Measurements from ENCODE around the gene TUNAR. TPM values are rescaled to one million over a fixed set of nuclear protein-coding genes. Genes with fewer than 3 reads are reported as not detected.

TUNAR gene
- polyA plus RNA-seq, 1 donor from 2014 or later: 33.2 TPM

DNA sequence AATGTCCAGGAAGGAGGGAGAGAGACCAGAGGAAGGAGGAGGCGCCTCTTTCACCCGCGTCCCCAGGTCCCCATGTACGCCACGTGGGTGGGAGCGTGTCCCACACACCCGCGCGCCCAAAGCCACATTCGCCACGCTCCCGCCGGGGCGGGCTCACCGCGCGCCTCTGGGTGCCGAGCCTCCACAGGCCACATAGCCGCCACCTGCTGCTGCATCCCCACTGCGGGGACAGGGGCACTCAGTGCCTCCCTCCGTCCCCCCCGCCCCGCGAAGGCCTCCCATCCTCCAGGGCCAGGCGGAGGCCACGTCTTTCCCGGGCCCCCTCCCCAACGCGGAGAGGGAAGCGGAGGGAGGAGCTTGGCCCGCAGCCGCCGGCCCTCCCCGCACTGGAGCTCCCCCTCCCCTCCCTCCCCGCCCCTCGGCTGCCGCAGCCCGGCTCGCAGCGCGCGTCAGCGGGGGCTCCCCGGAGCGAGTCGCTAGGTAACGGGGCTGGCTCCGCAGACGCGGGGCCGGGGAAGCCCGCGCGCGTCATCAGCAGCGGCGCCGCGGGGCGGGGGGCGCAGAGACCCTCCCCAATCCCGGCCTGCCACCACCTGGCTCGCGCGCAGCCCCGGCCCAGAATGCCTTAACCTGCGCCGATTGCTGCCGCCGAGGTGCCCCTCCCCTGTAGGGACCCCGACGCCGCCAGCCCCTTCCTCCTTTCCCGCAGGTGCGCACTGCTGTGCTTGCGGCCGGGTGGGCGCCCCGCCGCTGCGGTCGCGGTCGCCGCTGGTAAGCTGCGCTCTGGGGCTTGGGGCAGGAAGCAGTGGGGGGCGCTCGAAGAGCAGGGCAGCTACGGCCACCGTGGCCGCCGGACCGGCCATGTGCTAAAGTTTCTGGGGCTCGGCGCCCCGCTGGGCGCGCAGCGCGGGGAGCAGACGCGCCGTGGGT, 536 bp upstream of the TUNAR start:
- Histone ChIP-seq H3K9me3 (ENCODE audit: low read length) (no peaks in the 10 kb centered on the region), H3K79me2 (replicated peaks; ENCODE audit: insufficient read depth, low read length) (peaks cover 34% of the 10 kb centered on the region), H4K20me1 (ENCODE audit: insufficient read depth) (no peaks in the 10 kb centered on the region), H3K27me3 (ENCODE audit: insufficient read depth, low read depth, low read length) (no peaks in the 10 kb centered on the region), H3K36me3 (ENCODE audit: insufficient read depth, low read length) (no peaks in the 10 kb centered on the region), H3K4me3 (ENCODE audit: low read length) (peak overlapping the region; percentile 91), H3K4me2 (ENCODE audit: low read length) (no peak overlapping the region), H3K27ac (ENCODE audit: low read length) (peak overlapping the region; percentile 73), H3F3A (ENCODE audit: insufficient read depth, low read length, poor library complexity, severe bottlenecking) (no peaks in the 10 kb centered on the region), H3K9me2 (ENCODE audit: insufficient read depth, low read length) (no peaks in the 10 kb centered on the region), H3K9ac (ENCODE audit: low read length) (peak overlapping the region; percentile 89), H2AFZ (ENCODE audit: low read depth, low read length) (peak overlapping the region; percentile 61)
- peak; percentile 74 for TF ChIP-seq EP300 (conservative IDR thresholded peaks at IDR 0.05; ENCODE audit: poor library complexity, severe bottlenecking)
- peak; percentile 75 for TF ChIP-seq POLR2AphosphoS5 (IDR thresholded peaks at IDR 0.05)
- TF ChIP-seq MXI1 (conservative IDR thresholded peaks at IDR 0.05; ENCODE audit: poor library complexity, severe bottlenecking): peak; percentile 90
- TF ChIP-seq, protein P1, sequence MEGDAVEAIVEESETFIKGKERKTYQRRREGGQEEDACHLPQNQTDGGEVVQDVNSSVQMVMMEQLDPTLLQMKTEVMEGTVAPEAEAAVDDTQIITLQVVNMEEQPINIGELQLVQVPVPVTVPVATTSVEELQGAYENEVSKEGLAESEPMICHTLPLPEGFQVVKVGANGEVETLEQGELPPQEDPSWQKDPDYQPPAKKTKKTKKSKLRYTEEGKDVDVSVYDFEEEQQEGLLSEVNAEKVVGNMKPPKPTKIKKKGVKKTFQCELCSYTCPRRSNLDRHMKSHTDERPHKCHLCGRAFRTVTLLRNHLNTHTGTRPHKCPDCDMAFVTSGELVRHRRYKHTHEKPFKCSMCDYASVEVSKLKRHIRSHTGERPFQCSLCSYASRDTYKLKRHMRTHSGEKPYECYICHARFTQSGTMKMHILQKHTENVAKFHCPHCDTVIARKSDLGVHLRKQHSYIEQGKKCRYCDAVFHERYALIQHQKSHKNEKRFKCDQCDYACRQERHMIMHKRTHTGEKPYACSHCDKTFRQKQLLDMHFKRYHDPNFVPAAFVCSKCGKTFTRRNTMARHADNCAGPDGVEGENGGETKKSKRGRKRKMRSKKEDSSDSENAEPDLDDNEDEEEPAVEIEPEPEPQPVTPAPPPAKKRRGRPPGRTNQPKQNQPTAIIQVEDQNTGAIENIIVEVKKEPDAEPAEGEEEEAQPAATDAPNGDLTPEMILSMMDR (IDR thresholded peaks at IDR 0.05; ENCODE audit: poor library complexity, severe bottlenecking): peak; percentile 61
- TF ChIP-seq, protein P2, sequence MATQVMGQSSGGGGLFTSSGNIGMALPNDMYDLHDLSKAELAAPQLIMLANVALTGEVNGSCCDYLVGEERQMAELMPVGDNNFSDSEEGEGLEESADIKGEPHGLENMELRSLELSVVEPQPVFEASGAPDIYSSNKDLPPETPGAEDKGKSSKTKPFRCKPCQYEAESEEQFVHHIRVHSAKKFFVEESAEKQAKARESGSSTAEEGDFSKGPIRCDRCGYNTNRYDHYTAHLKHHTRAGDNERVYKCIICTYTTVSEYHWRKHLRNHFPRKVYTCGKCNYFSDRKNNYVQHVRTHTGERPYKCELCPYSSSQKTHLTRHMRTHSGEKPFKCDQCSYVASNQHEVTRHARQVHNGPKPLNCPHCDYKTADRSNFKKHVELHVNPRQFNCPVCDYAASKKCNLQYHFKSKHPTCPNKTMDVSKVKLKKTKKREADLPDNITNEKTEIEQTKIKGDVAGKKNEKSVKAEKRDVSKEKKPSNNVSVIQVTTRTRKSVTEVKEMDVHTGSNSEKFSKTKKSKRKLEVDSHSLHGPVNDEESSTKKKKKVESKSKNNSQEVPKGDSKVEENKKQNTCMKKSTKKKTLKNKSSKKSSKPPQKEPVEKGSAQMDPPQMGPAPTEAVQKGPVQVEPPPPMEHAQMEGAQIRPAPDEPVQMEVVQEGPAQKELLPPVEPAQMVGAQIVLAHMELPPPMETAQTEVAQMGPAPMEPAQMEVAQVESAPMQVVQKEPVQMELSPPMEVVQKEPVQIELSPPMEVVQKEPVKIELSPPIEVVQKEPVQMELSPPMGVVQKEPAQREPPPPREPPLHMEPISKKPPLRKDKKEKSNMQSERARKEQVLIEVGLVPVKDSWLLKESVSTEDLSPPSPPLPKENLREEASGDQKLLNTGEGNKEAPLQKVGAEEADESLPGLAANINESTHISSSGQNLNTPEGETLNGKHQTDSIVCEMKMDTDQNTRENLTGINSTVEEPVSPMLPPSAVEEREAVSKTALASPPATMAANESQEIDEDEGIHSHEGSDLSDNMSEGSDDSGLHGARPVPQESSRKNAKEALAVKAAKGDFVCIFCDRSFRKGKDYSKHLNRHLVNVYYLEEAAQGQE (IDR thresholded peaks at IDR 0.05; ENCODE audit: borderline replicate concordance): peak; percentile 51
- peak; percentile 37 for TF ChIP-seq RAD21 (conservative IDR thresholded peaks at IDR 0.05)
- peak; percentile 53 for TF ChIP-seq SMC3 (conservative IDR thresholded peaks at IDR 0.05; ENCODE audit: poor library complexity)
- peak; percentile 37 for TF ChIP-seq TAF1 (IDR thresholded peaks at IDR 0.05; ENCODE audit: low read depth)
- TF ChIP-seq EZH2 (IDR thresholded peaks at IDR 0.05; ENCODE audit: borderline replicate concordance, insufficient read depth, low read length, poor library complexity, severe bottlenecking): no peak

DNA sequence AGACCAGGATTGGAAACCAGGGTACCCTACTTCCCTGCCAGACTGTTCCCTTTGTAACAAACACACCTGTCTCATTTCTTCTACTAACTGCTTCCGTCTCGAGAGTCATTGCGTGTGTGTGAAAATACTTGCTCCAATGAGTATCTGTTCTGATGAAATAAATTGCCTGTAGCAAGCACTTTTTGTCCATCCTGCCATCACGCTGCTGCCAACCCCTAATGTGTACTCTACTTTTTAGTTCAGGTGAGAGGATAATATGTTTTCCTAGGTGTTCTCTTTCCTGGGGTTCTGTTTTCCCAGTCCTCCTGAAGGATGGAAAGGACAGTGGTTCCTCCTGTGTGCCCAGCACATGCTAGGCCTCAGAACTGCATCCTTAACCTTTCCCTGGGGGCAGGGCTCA, 1.0 kb downstream of the TUNAR start:
- no peaks in the 10 kb centered on the region for H3K36me3 ChIP-seq (ENCODE audit: insufficient read depth, low read length)
- no peaks in the 10 kb centered on the region for H3K9me3 ChIP-seq (ENCODE audit: low read length)
- H2AFZ ChIP-seq (ENCODE audit: low read depth, low read length): no peak overlapping the region
- H3K9ac ChIP-seq (ENCODE audit: low read length): peak overlapping the region; percentile 89
- no peaks in the 10 kb centered on the region for H3K9me2 ChIP-seq (ENCODE audit: insufficient read depth, low read length)
- TF ChIP-seq MXI1 (conservative IDR thresholded peaks at IDR 0.05; ENCODE audit: poor library complexity, severe bottlenecking) (no peak), TAF1 (IDR thresholded peaks at IDR 0.05; ENCODE audit: low read depth) (no peak), RAD21 (conservative IDR thresholded peaks at IDR 0.05) (no peak), SMC3 (conservative IDR thresholded peaks at IDR 0.05; ENCODE audit: poor library complexity) (no peak), POLR2AphosphoS5 (IDR thresholded peaks at IDR 0.05) (no peak), EZH2 (IDR thresholded peaks at IDR 0.05; ENCODE audit: borderline replicate concordance, insufficient read depth, low read length, poor library complexity, severe bottlenecking) (no peak), EP300 (conservative IDR thresholded peaks at IDR 0.05; ENCODE audit: poor library complexity, severe bottlenecking) (no peak)
- TF ChIP-seq, protein P2 (IDR thresholded peaks at IDR 0.05; ENCODE audit: borderline replicate concordance): no peak
- TF ChIP-seq, protein P1 (IDR thresholded peaks at IDR 0.05; ENCODE audit: poor library complexity, severe bottlenecking): no peak
- peaks cover 34% of the 10 kb centered on the region for H3K79me2 ChIP-seq (replicated peaks; ENCODE audit: insufficient read depth, low read length)
- H4K20me1 ChIP-seq (ENCODE audit: insufficient read depth): no peaks in the 10 kb centered on the region
- H3K4me2 ChIP-seq (ENCODE audit: low read length): peak overlapping the region; percentile 94
- H3F3A ChIP-seq (ENCODE audit: insufficient read depth, low read length, poor library complexity, severe bottlenecking): no peaks in the 10 kb centered on the region
- H3K27ac ChIP-seq (ENCODE audit: low read length): peak overlapping the region; percentile 73
- peak overlapping the region; percentile 91 for H3K4me3 ChIP-seq (ENCODE audit: low read length)
- no peaks in the 10 kb centered on the region for H3K27me3 ChIP-seq (ENCODE audit: insufficient read depth, low read depth, low read length)
